Uterus (tissue), 4 donors: Measurements from ENCODE around the gene MTCL1. TPM values are rescaled to one million over a fixed set of nuclear protein-coding genes. Genes with fewer than 3 reads are reported as not detected.

Experiments used
- DNase-seq, 2 donors: peaks; one replicate each; pipeline ENCODE4 v3.0.0-alpha.2; 2019 to 2020
- H3K27ac ChIP-seq, 2 donors: fragments of 200-600 bp; sonication (generic); 1 replicate in 1 of 2; 2 replicates in 1 of 2; pipeline ENCODE4 v1.5.1; 2016 to 2018
- H3K27me3 ChIP-seq, 2 donors: fragments of 200-600 bp; sonication (generic); one replicate each; pipeline ENCODE4 v1.5.1; 2018 to 2019; ENCODE audit warnings: control low read depth in 1 of 2
- H3K36me3 ChIP-seq, 2 donors: fragments of 200-600 bp; sonication (generic); one replicate each; pipeline ENCODE4 v1.5.1; 2019; ENCODE audit warnings: control low read depth in 1 of 2
- H3K4me1 ChIP-seq, 2 donors: fragments of 200-600 bp; sonication (generic); one replicate each; pipeline ENCODE4 v1.5.1; 2018 to 2019; ENCODE audit warnings: control low read depth in 1 of 2
- H3K4me3 ChIP-seq, 2 donors: fragments of 200-600 bp; sonication (generic); 1 replicate in 1 of 2; 2 replicates in 1 of 2; pipeline ENCODE4 v1.5.1; 2018 to 2019; ENCODE audit warnings: mild to moderate bottlenecking in 1 of 2
- H3K9me3 ChIP-seq, 2 donors: fragments of 200-600 bp; sonication (generic); one replicate each; pipeline ENCODE4 v1.5.1; 2019; ENCODE audit warnings: control low read depth in 1 of 2
- CTCF ChIP-seq, 4 experiments: fragments of 200-600 bp in 2 of 4; fragments of 450-650 bp in 2 of 4; sonication (generic) in 2 of 4; IDR thresholded peaks; one replicate each; pipeline ENCODE4 v1.5.1; 2016 to 2019; ENCODE audit warnings: antibody characterized with exemption in 4 of 4, mild to moderate bottlenecking in 2 of 4, moderate library complexity in 1 of 4
- POLR2A ChIP-seq, 2 donors: fragments of 450-650 bp; IDR thresholded peaks; one replicate each; pipeline ENCODE4 v1.6.1; 2016; ENCODE audit warnings: antibody characterized with exemption in 2 of 2, mild to moderate bottlenecking in 1 of 2, moderate library complexity in 1 of 2
- intact Hi-C: fragments of 100-400 bp; cut with DNase I; formaldehyde crosslinking; loops from one replicate; pipeline ENCODE4 v1.15.1; 2023; ENCODE audit warnings: low total_unique reads
- total RNA-seq, 4 donors: library from RNA; depleted of rRNA in 3 of 4; stranded (reverse); fragments of >200 nt in 3 of 4; gene quantifications; one replicate each; pipeline versions ENCODE4 v1.1.0 to v1.2.4, GENCODE V29; 2014 to 2023
- donor health status: DM: yes; HTN: yes; CAD: no.

MTCL1 gene
- total RNA-seq, 4 donors from 2014 or later: 8.8 to 25.9 (median 11.0) TPM; not detected in 1

- no peak overlapping the region for H3K27ac ChIP-seq
- TF ChIP-seq POLR2A (IDR thresholded peaks at IDR 0.05) (no peak), CTCF (IDR thresholded peaks at IDR 0.05) (no peak)
These were observed 4.1 kb downstream of the MTCL1 start for GRCh38 chr18:8709248-8710059.

GRCh38 chr18:8711736-8712135 is 6.4 kb downstream of the MTCL1 start:
- Histone ChIP-seq H3K27ac (no peak overlapping the region), H3K27me3 (no peaks in the 10 kb centered on the region), H3K4me3 (no peak overlapping the region), H3K36me3 (no peaks in the 10 kb centered on the region), H3K4me1 (no peaks in the 10 kb centered on the region), H3K9me3 (no peaks in the 10 kb centered on the region)
- TF ChIP-seq CTCF (IDR thresholded peaks at IDR 0.05): no peak
- TF ChIP-seq POLR2A (IDR thresholded peaks at IDR 0.05): no peak
- DNase-seq: no peak
- intact Hi-C loops: no loop called here

More at GRCh38 chr18:8709248-8710059, 4.1 kb downstream of the MTCL1 start:
- H3K27me3 ChIP-seq: no peaks in the 10 kb centered on the region
- H3K36me3 ChIP-seq: no peaks in the 10 kb centered on the region
- no peak for DNase-seq
- H3K4me1 ChIP-seq: peaks cover 0 to 4% of the 10 kb centered on the region in 2 donors
- no peaks in the 10 kb centered on the region for H3K9me3 ChIP-seq
- no peak overlapping the region for H3K4me3 ChIP-seq
- intact Hi-C loops: no loop called here

- Histone ChIP-seq H3K4me3 (no peak overlapping the region), H3K36me3 (no peaks in the 10 kb centered on the region), H3K27me3 (no peaks in the 10 kb centered on the region), H3K9me3 (no peaks in the 10 kb centered on the region), H3K27ac (no peak overlapping the region), H3K4me1 (no peaks in the 10 kb centered on the region)
- TF ChIP-seq CTCF (IDR thresholded peaks at IDR 0.05) (no peak), POLR2A (IDR thresholded peaks at IDR 0.05) (no peak)
- intact Hi-C loops: no loop called here
- no peak for DNase-seq
These were observed 8.3 kb downstream of the MTCL1 start for GRCh38 chr18:8713691-8714090.

GRCh38 chr18:8715599-8715998 is 10.2 kb downstream of the MTCL1 start:
- H3K4me1 ChIP-seq: no peaks in the 10 kb centered on the region
- no peaks in the 10 kb centered on the region for H3K27me3 ChIP-seq
- H3K4me3 ChIP-seq: no peak overlapping the region
- no peak overlapping the region for H3K27ac ChIP-seq
- no peak for DNase-seq
- no peaks in the 10 kb centered on the region for H3K9me3 ChIP-seq
- H3K36me3 ChIP-seq: no peaks in the 10 kb centered on the region
- TF ChIP-seq CTCF (IDR thresholded peaks at IDR 0.05): no peak
- no peak for TF ChIP-seq POLR2A (IDR thresholded peaks at IDR 0.05)
- intact Hi-C loops: no loop called here

GRCh38 chr18:8717011-8717770 is 11.8 kb downstream of the MTCL1 start:
- Histone ChIP-seq H3K27ac (no peak overlapping the region), H3K27me3 (no peaks in the 10 kb centered on the region), H3K4me3 (no peak overlapping the region), H3K4me1 (no peaks in the 10 kb centered on the region), H3K36me3 (no peaks in the 10 kb centered on the region), H3K9me3 (no peaks in the 10 kb centered on the region)
- intact Hi-C loops: no loop called here
- TF ChIP-seq CTCF (IDR thresholded peaks at IDR 0.05) (no peak), POLR2A (IDR thresholded peaks at IDR 0.05) (no peak)
- DNase-seq: no peak
